Measurements from ENCODE around the gene MYO1H. TPM values are rescaled to one million over a fixed set of nuclear protein-coding genes. Genes with fewer than 3 reads are reported as not detected.
A peak's percentile ranks its signal among the peaks of the same experiment; 100 is the strongest.

Gene MYO1H
- total RNA-seq, 4 donors from 2014 or later, result not detected

DNA sequence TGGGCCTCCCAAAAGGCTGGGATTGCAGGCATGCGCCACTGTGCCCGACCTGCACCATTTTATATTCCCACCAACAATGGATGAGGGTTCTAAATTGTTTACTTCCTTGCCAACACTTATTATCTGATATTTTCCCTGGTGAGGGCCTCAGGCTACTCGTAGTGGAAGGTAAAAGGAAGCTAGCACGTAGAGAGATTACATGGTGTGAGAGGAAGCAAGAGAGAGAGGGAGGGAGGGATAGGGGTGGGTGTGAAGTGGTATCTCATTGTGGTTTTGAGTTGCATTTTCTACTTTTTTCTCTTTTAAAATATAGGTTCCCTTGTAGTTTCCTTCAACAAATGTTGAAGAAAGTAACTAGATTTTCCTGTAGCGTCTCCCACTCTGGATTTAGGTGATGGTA is 30.9 kb downstream of the MYO1H start:
- TF ChIP-seq EP300 (IDR thresholded peaks at IDR 0.05; ENCODE audit: low read depth) (no peak), POLR2A (IDR thresholded peaks at IDR 0.05) (no peak), POLR2AphosphoS5 (IDR thresholded peaks at IDR 0.05) (no peak)
- TF ChIP-seq, protein P1, sequence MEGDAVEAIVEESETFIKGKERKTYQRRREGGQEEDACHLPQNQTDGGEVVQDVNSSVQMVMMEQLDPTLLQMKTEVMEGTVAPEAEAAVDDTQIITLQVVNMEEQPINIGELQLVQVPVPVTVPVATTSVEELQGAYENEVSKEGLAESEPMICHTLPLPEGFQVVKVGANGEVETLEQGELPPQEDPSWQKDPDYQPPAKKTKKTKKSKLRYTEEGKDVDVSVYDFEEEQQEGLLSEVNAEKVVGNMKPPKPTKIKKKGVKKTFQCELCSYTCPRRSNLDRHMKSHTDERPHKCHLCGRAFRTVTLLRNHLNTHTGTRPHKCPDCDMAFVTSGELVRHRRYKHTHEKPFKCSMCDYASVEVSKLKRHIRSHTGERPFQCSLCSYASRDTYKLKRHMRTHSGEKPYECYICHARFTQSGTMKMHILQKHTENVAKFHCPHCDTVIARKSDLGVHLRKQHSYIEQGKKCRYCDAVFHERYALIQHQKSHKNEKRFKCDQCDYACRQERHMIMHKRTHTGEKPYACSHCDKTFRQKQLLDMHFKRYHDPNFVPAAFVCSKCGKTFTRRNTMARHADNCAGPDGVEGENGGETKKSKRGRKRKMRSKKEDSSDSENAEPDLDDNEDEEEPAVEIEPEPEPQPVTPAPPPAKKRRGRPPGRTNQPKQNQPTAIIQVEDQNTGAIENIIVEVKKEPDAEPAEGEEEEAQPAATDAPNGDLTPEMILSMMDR (IDR thresholded peaks at IDR 0.05), result no peak
- H3K9me3 ChIP-seq, result no peaks in the 10 kb centered on the region
- no peak overlapping the region for H3K27ac ChIP-seq
- no peaks in the 10 kb centered on the region for H3K36me3 ChIP-seq
- H3K4me3 ChIP-seq, result no peak overlapping the region
- peaks cover 3% of the 10 kb centered on the region for H3K27me3 ChIP-seq
- no peak for DNase-seq
- WGBS, 2 donors (ENCODE audit: low coverage in 1 of 2), result 57 to 67% methylated on average over 3 to 5 of the region's 5 CpGs
- H3K4me1 ChIP-seq, result no peaks in the 10 kb centered on the region
- intact Hi-C loops (cut with DNase I; ENCODE audit: low total_unique reads), result no loop called here
- in situ Hi-C loops (cut with MboI; ENCODE audit: low pct_ligation_motif_present in 1 of 4, low pct_unique_long_range_greater_than_20kb in 1 of 4, low sequenced_read_pairs in 3 of 4), result loop anchor here in 1 of 4 donors (25.0 kb wide), 1 partner anchor 266 kb away; the partner anchor contains the start of gene ACACB

DNA sequence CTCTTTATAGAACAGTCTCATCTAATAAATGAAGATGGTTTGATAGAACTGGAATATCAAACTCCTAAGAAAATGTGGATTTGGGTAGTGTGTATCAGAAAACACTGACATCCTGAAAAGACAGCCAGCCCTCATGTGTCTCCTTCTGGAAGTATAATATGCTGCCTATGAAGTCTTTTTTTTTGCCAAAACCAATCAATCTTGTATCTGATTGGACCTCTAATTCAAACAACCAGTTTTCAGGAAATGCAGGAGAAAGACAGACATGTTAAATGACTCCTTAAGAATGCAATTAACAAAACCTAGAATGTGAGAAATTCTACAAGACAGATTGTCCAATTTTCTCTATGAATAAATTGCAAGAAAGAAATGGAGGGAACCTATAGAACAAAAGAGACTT is 34.3 kb downstream of the MYO1H start:
- in situ Hi-C loops (cut with MboI; ENCODE audit: low pct_ligation_motif_present in 1 of 4, low pct_unique_long_range_greater_than_20kb in 1 of 4, low sequenced_read_pairs in 3 of 4), result loop anchor here (10.0 to 25.0 kb wide), 3 partner anchors 117 to 277 kb away; partner anchors contain the start of gene ACACB (in 1 of the 4)

DNA sequence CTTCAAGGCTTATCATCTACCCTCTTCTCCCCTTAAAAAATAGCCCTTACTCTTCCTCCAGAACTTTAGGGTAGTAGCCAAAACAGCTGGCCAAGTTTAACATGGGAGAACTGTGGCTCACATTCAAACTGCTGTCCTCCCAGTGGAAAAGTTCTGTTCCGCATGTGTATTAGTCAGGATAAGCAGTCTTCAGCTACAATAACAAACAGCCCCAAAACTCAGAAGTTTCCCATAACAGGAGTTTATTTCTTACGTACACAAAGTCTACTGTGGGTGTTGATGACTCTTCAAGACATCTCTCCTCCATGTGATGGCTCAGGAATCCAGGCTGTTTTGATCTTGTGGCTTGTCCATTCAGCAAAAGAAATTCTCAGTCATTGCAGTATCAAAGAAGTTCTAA is 35.5 kb downstream of the MYO1H start:
- no peaks in the 10 kb centered on the region for H3K36me3 ChIP-seq
- intact Hi-C loops (cut with DNase I; ENCODE audit: low total_unique reads), result no loop called here
- H3K4me3 ChIP-seq, result no peak overlapping the region
- 60 to 89% methylated on average over 1 to 2 of the region's 2 CpGs for WGBS, 2 donors (ENCODE audit: low coverage in 1 of 2)
- no peak for TF ChIP-seq POLR2A (IDR thresholded peaks at IDR 0.05)
- TF ChIP-seq, protein P1 (IDR thresholded peaks at IDR 0.05), result no peak
- TF ChIP-seq POLR2AphosphoS5 (IDR thresholded peaks at IDR 0.05), result no peak
- no peak for TF ChIP-seq EP300 (IDR thresholded peaks at IDR 0.05; ENCODE audit: low read depth)
- peaks cover 3% of the 10 kb centered on the region for H3K27me3 ChIP-seq
- DNase-seq, result no peak
- peaks cover 0 to 16% (median 4%) of the 10 kb centered on the region in 4 donors for H3K4me1 ChIP-seq
- no peak overlapping the region for H3K27ac ChIP-seq
- in situ Hi-C loops (cut with MboI; ENCODE audit: low pct_ligation_motif_present in 1 of 4, low pct_unique_long_range_greater_than_20kb in 1 of 4, low sequenced_read_pairs in 3 of 4), result loop anchor here (10.0 to 25.0 kb wide), 3 partner anchors 118 to 278 kb away; partner anchors contain the start of gene ACACB (in 1 of the 4)
- H3K9me3 ChIP-seq, result no peaks in the 10 kb centered on the region

More for the DNA sequence above, 34.3 kb downstream of the MYO1H start:
- TF ChIP-seq POLR2AphosphoS5 (IDR thresholded peaks at IDR 0.05) (no peak), POLR2A (IDR thresholded peaks at IDR 0.05) (no peak), EP300 (IDR thresholded peaks at IDR 0.05; ENCODE audit: low read depth) (no peak)
- TF ChIP-seq, protein P1 (IDR thresholded peaks at IDR 0.05), result no peak
- Histone ChIP-seq H3K4me1 (peaks cover 0 to 16% (median 4%) of the 10 kb centered on the region in 4 donors), H3K27ac (no peak overlapping the region), H3K9me3 (no peaks in the 10 kb centered on the region), H3K27me3 (peaks cover 3% of the 10 kb centered on the region), H3K4me3 (no peak overlapping the region), H3K36me3 (no peaks in the 10 kb centered on the region)
- intact Hi-C loops (cut with DNase I; ENCODE audit: low total_unique reads), result no loop called here
- DNase-seq, result no peak

DNA sequence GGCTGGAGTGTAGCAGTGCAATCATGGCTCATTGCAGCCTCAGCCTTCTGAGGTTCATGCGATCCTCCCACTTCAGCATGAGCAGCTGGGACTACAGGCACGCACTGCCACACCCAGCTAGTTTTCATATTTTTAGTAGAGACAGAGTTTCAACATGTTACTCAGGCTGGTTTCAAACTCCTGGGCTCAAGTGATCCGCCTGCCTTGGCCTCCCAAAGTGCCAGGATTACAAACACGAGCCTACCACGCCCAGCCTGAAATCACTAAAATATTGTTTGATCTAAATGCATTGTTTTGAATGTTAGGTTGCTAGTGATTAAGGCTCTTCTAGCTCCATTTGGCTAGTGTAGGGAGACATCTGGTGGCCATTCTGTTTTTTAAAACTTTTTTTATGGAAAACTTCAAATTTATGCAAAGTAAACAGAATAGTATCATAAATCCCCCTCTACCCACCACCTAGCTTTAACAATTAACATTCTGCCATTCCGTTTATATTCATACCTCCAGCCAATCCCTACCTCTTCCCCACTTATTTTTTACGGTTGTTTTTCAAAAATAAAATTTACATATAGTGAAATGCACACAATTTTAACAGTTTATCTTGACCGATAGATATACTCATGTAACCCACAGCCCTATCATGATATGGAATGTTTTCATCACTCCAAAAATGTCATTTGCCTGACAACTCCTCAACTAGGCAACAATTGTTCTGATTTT is 37.8 kb downstream of the MYO1H start:
- Histone ChIP-seq H3K36me3 (no peaks in the 10 kb centered on the region), H3K4me3 (no peak overlapping the region), H3K27ac (peak overlapping the region in 3 of 4 donors; percentile 13 to 57 (median 20)), H3K27me3 (peaks cover 3% of the 10 kb centered on the region), H3K4me1 (peaks cover 0 to 16% (median 4%) of the 10 kb centered on the region in 4 donors), H3K9me3 (no peaks in the 10 kb centered on the region)
- in situ Hi-C loops (cut with MboI; ENCODE audit: low pct_ligation_motif_present in 1 of 4, low pct_unique_long_range_greater_than_20kb in 1 of 4, low sequenced_read_pairs in 3 of 4) (loop anchor here (5.0 to 25.0 kb wide), 4 partner anchors 118 to 281 kb away; partner anchors contain the start of gene ACACB (in 1 of the 4)), intact Hi-C loops (cut with DNase I; ENCODE audit: low total_unique reads) (loop anchor here (2.0 kb wide), 1 partner anchor 119 kb away; no protein-coding TSS in a partner anchor)
- TF ChIP-seq POLR2AphosphoS5 (IDR thresholded peaks at IDR 0.05) (no peak), EP300 (IDR thresholded peaks at IDR 0.05; ENCODE audit: low read depth) (no peak), POLR2A (IDR thresholded peaks at IDR 0.05) (no peak)
- TF ChIP-seq, protein P1 (IDR thresholded peaks at IDR 0.05), result peak; percentile 34 to 52 (median 49)
- DNase-seq, result no peak
- 13 to 15% methylated on average over 6 to 8 of the region's 8 CpGs for whole genome bisulfite sequencing, 2 donors (ENCODE audit: low coverage in 1 of 2)
